Astrocyte (in vitro differentiated cells and primary cell): ENCODE measurements around the gene SBNO2. TPM values are rescaled to one million over a fixed set of nuclear protein-coding genes. Genes with fewer than 3 reads are reported as not detected.

Source experiments
- DNase-seq: peaks from one replicate; pipeline ENCODE4 v3.0.0-alpha.2; 2010; ENCODE audit warnings: low read depth
- FAIRE-seq: peaks from 2 replicates; lab custom pipeline; 2011; peaks lifted over from hg19 to GRCh38; lab: Jason Lieb, UNC
- H2AFZ ChIP-seq: 2 replicates; pipeline ENCODE4 v1.6.0; 2012; ENCODE audit warnings: low read depth, low read length, inconsistent platforms
- H3K27ac ChIP-seq: 2 replicates; pipeline ENCODE4 v1.5.1; 2011; ENCODE audit warnings: low read depth, low read length, inconsistent platforms
- H3K27me3 ChIP-seq: 2 replicates; pipeline ENCODE4 v1.6.0; 2011; ENCODE audit warnings: low read length, inconsistent platforms; ENCODE audit not compliant: insufficient read depth
- H3K36me3 ChIP-seq: 2 replicates; pipeline ENCODE4 v1.5.1; 2011; ENCODE audit warnings: low read length, inconsistent platforms; ENCODE audit not compliant: insufficient read depth
- H3K4me1 ChIP-seq: 2 replicates; pipeline ENCODE4 v1.5.1; 2011; ENCODE audit warnings: low read length, inconsistent platforms; ENCODE audit not compliant: insufficient read depth
- H3K4me2 ChIP-seq: 2 replicates; pipeline ENCODE4 v1.6.0; 2012; ENCODE audit warnings: low read length, inconsistent platforms
- H3K4me3 ChIP-seq: 2 replicates; pipeline ENCODE4 v1.5.1; 2011; ENCODE audit warnings: low read depth, mild to moderate bottlenecking, low read length, inconsistent platforms; ENCODE audit not compliant: insufficient read depth
- H3K79me2 ChIP-seq: 2 replicates; pipeline ENCODE4 v1.6.0; 2012; ENCODE audit warnings: mild to moderate bottlenecking, low read length, inconsistent platforms; ENCODE audit not compliant: insufficient read depth
- H3K9ac ChIP-seq: 2 replicates; pipeline ENCODE4 v1.6.0; 2012; ENCODE audit warnings: mild to moderate bottlenecking, low read length, inconsistent platforms
- H3K9me3 ChIP-seq: 2 replicates; pipeline ENCODE4 v1.5.1; 2012; ENCODE audit warnings: low read depth, mild to moderate bottlenecking, low read length, inconsistent platforms; ENCODE audit not compliant: insufficient read depth
- H4K20me1 ChIP-seq: 2 replicates; pipeline ENCODE4 v1.6.0; 2012; ENCODE audit warnings: low read length, inconsistent platforms; ENCODE audit not compliant: insufficient read depth
- H3K27ac Mint-ChIP-seq: one replicate; pipeline ENCODE4 v1.8.0; 2021; ENCODE audit warnings: mild to moderate bottlenecking, mixed read lengths; ENCODE audit not compliant: unreplicated experiment
- H3K27me3 Mint-ChIP-seq: one replicate; pipeline ENCODE4 v1.8.0; 2021; ENCODE audit warnings: low read depth, mixed read lengths; ENCODE audit not compliant: unreplicated experiment
- H3K36me3 Mint-ChIP-seq: one replicate; pipeline ENCODE4 v1.8.0; 2021; ENCODE audit warnings: low read depth, mixed read lengths; ENCODE audit not compliant: unreplicated experiment
- H3K4me1 Mint-ChIP-seq: one replicate; pipeline ENCODE4 v1.8.0; 2021; ENCODE audit warnings: low read depth, mixed read lengths; ENCODE audit not compliant: unreplicated experiment
- H3K4me3 Mint-ChIP-seq: one replicate; pipeline ENCODE4 v1.8.0; 2021; ENCODE audit warnings: mild to moderate bottlenecking, moderate library complexity, mixed read lengths; ENCODE audit not compliant: unreplicated experiment
- H3K9me3 Mint-ChIP-seq: one replicate; pipeline ENCODE4 v1.8.0; 2021; ENCODE audit warnings: mild to moderate bottlenecking, mixed read lengths; ENCODE audit not compliant: unreplicated experiment
- EZH2 ChIP-seq: IDR thresholded peaks from 2 replicates; pipeline ENCODE4 v1.6.1; 2012; ENCODE audit warnings: mild to moderate bottlenecking, low read length, inconsistent platforms; ENCODE audit not compliant: insufficient read depth
- total RNA-seq: library from RNA; stranded (reverse); gene quantifications from 2 replicates; pipeline ENCODE4 v1.2.1, GENCODE V29; 2021
- TF ChIP-seq, protein P1 (sequence below): IDR thresholded peaks from 2 replicates; pipeline ENCODE4 v1.5.1; 2011; ENCODE audit warnings: low read depth, mild to moderate bottlenecking, inconsistent platforms, low read length, moderate library complexity; ENCODE audit not compliant: insufficient read depth

The SBNO2 gene
- total RNA-seq, 1 donor from 2014 or later: 39.3 TPM

DNA sequence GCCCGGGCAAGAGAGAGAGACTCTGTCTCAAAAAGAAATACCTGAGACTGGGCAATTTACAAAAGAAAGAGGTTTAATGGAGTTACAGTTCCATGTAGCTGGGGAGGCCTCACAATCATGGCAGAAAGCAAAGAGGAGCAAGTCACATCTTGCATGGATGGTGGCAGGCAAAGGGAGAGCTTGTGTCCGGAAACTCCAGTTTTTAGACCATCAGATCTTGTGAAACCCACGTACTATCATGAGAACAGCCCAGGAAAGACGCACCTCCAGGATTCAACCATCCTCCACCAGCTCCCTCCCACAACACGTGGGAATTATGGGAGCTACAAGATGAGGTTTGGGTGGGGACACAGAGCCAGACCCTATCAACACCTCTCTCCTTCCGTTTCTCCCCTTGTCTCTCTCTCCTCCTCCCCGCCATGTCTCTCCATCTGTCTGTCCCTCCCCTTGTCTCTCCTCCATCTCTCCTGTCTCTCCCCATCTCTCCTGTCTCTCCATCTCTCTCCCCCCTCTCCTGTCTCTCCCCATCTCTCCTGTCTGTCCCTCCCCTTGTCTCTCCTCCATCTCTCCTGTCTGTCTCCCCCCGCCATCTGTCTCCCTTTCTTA lies 88.9 kb downstream of the SBNO2 start:
- no peaks in the 10 kb centered on the region for H3K4me1 Mint-ChIP-seq
- FAIRE-seq (no peak), DNase-seq (no peak)
- H3K36me3 Mint-ChIP-seq: peaks cover 5% of the 10 kb centered on the region
- Histone ChIP-seq H3K79me2 (no peaks in the 10 kb centered on the region), H3K4me3 (no peak overlapping the region), H3K36me3 (peaks cover 2% of the 10 kb centered on the region), H3K4me2 (no peak overlapping the region), H3K27me3 (no peaks in the 10 kb centered on the region), H3K27ac (no peak overlapping the region), H4K20me1 (peaks cover 3% of the 10 kb centered on the region), H2AFZ (no peak overlapping the region), H3K4me1 (no peaks in the 10 kb centered on the region), H3K9me3 (no peaks in the 10 kb centered on the region), H3K9ac (no peak overlapping the region)
- no peak overlapping the region for H3K4me3 Mint-ChIP-seq
- H3K9me3 Mint-ChIP-seq: no peaks in the 10 kb centered on the region
- no peaks in the 10 kb centered on the region for H3K27me3 Mint-ChIP-seq
- TF ChIP-seq, protein P1, sequence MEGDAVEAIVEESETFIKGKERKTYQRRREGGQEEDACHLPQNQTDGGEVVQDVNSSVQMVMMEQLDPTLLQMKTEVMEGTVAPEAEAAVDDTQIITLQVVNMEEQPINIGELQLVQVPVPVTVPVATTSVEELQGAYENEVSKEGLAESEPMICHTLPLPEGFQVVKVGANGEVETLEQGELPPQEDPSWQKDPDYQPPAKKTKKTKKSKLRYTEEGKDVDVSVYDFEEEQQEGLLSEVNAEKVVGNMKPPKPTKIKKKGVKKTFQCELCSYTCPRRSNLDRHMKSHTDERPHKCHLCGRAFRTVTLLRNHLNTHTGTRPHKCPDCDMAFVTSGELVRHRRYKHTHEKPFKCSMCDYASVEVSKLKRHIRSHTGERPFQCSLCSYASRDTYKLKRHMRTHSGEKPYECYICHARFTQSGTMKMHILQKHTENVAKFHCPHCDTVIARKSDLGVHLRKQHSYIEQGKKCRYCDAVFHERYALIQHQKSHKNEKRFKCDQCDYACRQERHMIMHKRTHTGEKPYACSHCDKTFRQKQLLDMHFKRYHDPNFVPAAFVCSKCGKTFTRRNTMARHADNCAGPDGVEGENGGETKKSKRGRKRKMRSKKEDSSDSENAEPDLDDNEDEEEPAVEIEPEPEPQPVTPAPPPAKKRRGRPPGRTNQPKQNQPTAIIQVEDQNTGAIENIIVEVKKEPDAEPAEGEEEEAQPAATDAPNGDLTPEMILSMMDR: no peak
- no peak for TF ChIP-seq EZH2
- no peak overlapping the region for H3K27ac Mint-ChIP-seq

DNA sequence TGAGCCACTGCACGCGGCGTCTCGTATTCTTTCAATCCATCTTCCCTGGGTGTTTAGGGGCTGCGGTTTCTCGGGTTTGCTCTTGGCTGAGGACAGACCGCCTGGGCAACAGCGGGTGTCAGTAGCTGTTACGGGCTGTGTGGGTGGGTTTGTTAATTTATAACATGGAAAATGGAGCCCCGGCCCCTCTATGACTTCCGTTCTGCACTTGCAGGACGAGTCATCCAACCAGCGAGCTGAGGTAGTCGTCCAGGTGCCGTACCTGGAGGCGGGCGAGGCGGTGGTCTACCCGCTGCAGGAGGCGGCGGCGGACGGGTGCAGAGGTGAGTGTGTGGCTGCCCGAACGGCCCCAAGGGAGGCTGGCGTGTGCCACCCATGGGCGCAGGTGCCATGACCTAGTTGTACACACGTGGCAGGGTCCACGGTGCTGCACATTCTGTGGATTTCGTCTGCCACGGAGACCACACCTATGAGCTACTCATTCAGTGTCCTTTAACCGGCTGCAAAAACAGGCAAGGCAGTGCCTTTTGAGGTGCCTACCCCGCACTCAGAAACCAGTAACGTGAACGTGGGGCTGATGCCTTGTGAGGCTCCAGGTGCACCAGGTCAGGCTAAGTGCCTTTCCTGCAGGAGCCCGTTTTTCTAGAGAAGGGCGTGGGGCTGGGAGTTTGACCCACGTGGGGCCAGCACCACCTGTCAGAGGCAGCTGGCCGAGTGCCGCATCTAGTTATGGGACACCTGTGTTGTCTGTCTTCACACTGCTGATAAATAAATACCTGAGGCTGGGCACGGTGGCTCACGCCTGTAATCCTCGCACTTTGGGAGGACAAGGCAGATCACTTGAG lies 89.8 kb downstream of the SBNO2 start:
- Mint-ChIP-seq H3K9me3 (no peaks in the 10 kb centered on the region), H3K27me3 (no peaks in the 10 kb centered on the region), H3K4me3 (no peak overlapping the region), H3K36me3 (peaks cover 5% of the 10 kb centered on the region), H3K4me1 (no peaks in the 10 kb centered on the region), H3K27ac (no peak overlapping the region)
- no peaks in the 10 kb centered on the region for H3K79me2 ChIP-seq
- FAIRE-seq (no peak), DNase-seq (no peak)
- H3K9me3 ChIP-seq: no peaks in the 10 kb centered on the region
- H3K27me3 ChIP-seq: no peaks in the 10 kb centered on the region
- no peaks in the 10 kb centered on the region for H3K4me1 ChIP-seq
- H4K20me1 ChIP-seq: peaks cover 3% of the 10 kb centered on the region
- no peak overlapping the region for H2AFZ ChIP-seq
- no peak overlapping the region for H3K4me2 ChIP-seq
- peaks cover 2% of the 10 kb centered on the region for H3K36me3 ChIP-seq
- no peak overlapping the region for H3K9ac ChIP-seq
- H3K27ac ChIP-seq: no peak overlapping the region
- no peak overlapping the region for H3K4me3 ChIP-seq
- no peak for TF ChIP-seq EZH2
- TF ChIP-seq, protein P1: no peak
